ENCODE measurements around the gene SCN1A. TPM values are rescaled to one million over a fixed set of nuclear protein-coding genes. Genes with fewer than 3 reads are reported as not detected.

SCN1A gene
- total and polyA plus RNA-seq, 2 of the 4 experiments (the other 2 are of a cell fraction) = under 0.01 TPM; not detected in 1

DNA sequence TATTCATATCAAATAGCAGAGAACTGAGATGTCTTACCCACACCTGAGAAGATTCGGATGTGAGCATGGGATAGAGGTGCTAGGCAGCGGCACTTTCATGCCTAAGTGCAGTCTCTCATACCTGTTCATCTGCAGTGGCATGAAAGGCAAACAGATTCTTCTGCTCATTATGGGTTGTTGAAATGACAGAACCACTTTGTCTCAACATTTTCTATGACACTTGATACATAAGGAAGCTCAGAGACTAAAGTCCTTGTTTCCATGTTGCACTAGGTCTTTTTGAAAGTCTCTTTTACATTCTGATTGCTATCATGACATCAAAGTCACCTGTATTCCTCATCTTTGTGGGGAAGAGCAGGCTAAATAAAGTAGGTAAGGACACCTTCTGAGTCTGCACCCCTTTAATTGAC, 8.0 kb upstream of the SCN1A start:
- intact Hi-C loops (cut with micrococcal nuclease) (no loop called here), in situ Hi-C loops (cut with MboI; ENCODE audit: low sequenced_read_pairs) (loop anchor here (25.0 kb wide), 1 partner anchor 749 kb away; no protein-coding TSS in a partner anchor), dilution Hi-C loops (cut with HindIII; ENCODE audit: low sequenced_read_pairs, unreplicated experiment) (no loop called here)
- no peak overlapping the region for H3K4ac ChIP-seq (ENCODE audit: low read depth, low read length)
- H3K4me1 ChIP-seq (ENCODE audit: control insufficient read depth, insufficient read depth, low read length) = no peaks in the 10 kb centered on the region
- no peak overlapping the region for H2BK20ac ChIP-seq (ENCODE audit: low read depth, low read length)
- H2BK5ac ChIP-seq (ENCODE audit: low read depth, low read length, poor library complexity, severe bottlenecking) = no peak overlapping the region
- H3K14ac ChIP-seq (replicated peaks; ENCODE audit: low read depth, low read length) = no peak overlapping the region
- H2AK9ac ChIP-seq (replicated peaks; ENCODE audit: low read depth, low read length, poor library complexity) = no peak overlapping the region
- no peak overlapping the region for H4K91ac ChIP-seq (ENCODE audit: insufficient read depth, low read depth, low read length)
- H3K27ac ChIP-seq (ENCODE audit: insufficient read depth, low read length) = no peak overlapping the region
- H3K56ac ChIP-seq (ENCODE audit: extremely low read depth, insufficient read depth, low read length) = no peak overlapping the region
- no peak overlapping the region for H3K9ac ChIP-seq (ENCODE audit: low read depth, low read length)
- ATAC-seq (ENCODE audit: low read depth) (no peak), DNase-seq (no peak)
- H3K18ac ChIP-seq (ENCODE audit: low read depth, low read length) = no peak overlapping the region
- H3K4me2 ChIP-seq (ENCODE audit: low read depth, low read length) = no peak overlapping the region
- H3K23ac ChIP-seq (ENCODE audit: low read depth, low read length) = no peak overlapping the region
- H3K9me1 ChIP-seq (ENCODE audit: insufficient read depth, low read length) = no peaks in the 10 kb centered on the region
- peaks cover 6% of the 10 kb centered on the region for H3K27me3 ChIP-seq (ENCODE audit: control insufficient read depth, insufficient read depth, low read length)
- no peak overlapping the region for H3K4me3 ChIP-seq (ENCODE audit: insufficient read depth, low read depth, low read length)
- TF ChIP-seq, protein P1, sequence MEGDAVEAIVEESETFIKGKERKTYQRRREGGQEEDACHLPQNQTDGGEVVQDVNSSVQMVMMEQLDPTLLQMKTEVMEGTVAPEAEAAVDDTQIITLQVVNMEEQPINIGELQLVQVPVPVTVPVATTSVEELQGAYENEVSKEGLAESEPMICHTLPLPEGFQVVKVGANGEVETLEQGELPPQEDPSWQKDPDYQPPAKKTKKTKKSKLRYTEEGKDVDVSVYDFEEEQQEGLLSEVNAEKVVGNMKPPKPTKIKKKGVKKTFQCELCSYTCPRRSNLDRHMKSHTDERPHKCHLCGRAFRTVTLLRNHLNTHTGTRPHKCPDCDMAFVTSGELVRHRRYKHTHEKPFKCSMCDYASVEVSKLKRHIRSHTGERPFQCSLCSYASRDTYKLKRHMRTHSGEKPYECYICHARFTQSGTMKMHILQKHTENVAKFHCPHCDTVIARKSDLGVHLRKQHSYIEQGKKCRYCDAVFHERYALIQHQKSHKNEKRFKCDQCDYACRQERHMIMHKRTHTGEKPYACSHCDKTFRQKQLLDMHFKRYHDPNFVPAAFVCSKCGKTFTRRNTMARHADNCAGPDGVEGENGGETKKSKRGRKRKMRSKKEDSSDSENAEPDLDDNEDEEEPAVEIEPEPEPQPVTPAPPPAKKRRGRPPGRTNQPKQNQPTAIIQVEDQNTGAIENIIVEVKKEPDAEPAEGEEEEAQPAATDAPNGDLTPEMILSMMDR (conservative IDR thresholded peaks at IDR 0.05; ENCODE audit: low read depth, low read length) = no peak
- H3K36me3 ChIP-seq (ENCODE audit: control insufficient read depth, insufficient read depth, low read length) = no peaks in the 10 kb centered on the region
- no peak overlapping the region for H4K5ac ChIP-seq (ENCODE audit: low read depth, low read length)
- H2AK5ac ChIP-seq (ENCODE audit: low read depth, low read length) = no peak overlapping the region
- WGBS, 2 experiments (ENCODE audit: extremely low coverage in 2 of 2, insufficient read length in 1 of 2) = no CpG with 5 or more reads among the region's 2 CpGs
- H2BK15ac ChIP-seq (ENCODE audit: low read depth, low read length) = no peak overlapping the region
- ChIA-PET CTCF (no interaction called here), POLR2A (ENCODE audit: unreplicated experiment) (no interaction called here)
- no peak overlapping the region for H4K8ac ChIP-seq (ENCODE audit: low read depth in 2 of 2, low read length in 2 of 2)
- BruUV-seq (replicated peaks) = no TSS peak
- H2AFZ ChIP-seq (replicated peaks; ENCODE audit: low read length, poor library complexity) = no peak overlapping the region
- no peaks in the 10 kb centered on the region for H3K79me1 ChIP-seq (ENCODE audit: low read depth in 1 of 2, low read length in 2 of 2)
- H2BK120ac ChIP-seq (ENCODE audit: low read depth, low read length) = no peak overlapping the region
- H4K20me1 ChIP-seq (ENCODE audit: insufficient read depth, low read length) = no peaks in the 10 kb centered on the region
- H3K9me3 ChIP-seq (ENCODE audit: control insufficient read depth, insufficient read depth, low read length) = no peaks in the 10 kb centered on the region
